Left ventricle myocardium inferior (tissue), 1 donor: Measurements from ENCODE around the gene P2RX3. TPM values are rescaled to one million over a fixed set of nuclear protein-coding genes. Genes with fewer than 3 reads are reported as not detected.

Experiments used
- DNase-seq: peaks from one replicate; pipeline ENCODE4 v3.0.0-alpha.2; 2020
- H3K27ac ChIP-seq: fragments of 200-600 bp; replicated peaks from 2 replicates; pipeline ENCODE4 v1.8.0; 2021
- H3K27me3 ChIP-seq: fragments of 200-600 bp; 2 replicates; pipeline ENCODE4 v1.8.0; 2021; ENCODE audit warnings: low read depth
- H3K36me3 ChIP-seq: fragments of 200-600 bp; 2 replicates; pipeline ENCODE4 v1.8.0; 2021
- H3K4me1 ChIP-seq: fragments of 200-600 bp; 2 replicates; pipeline ENCODE4 v1.8.0; 2021
- H3K4me3 ChIP-seq: fragments of 200-600 bp; 2 replicates; pipeline ENCODE4 v1.8.0; 2021; ENCODE audit warnings: mild to moderate bottlenecking, moderate library complexity
- H3K9me3 ChIP-seq: fragments of 200-600 bp; replicated peaks from 2 replicates; pipeline ENCODE4 v1.8.0; 2021
- CTCF ChIP-seq: fragments of 200-600 bp; IDR thresholded peaks from 2 replicates; pipeline ENCODE4 v1.8.0; 2021; ENCODE audit warnings: antibody characterized with exemption, mild to moderate bottlenecking, borderline replicate concordance
- intact Hi-C: fragments of 100-400 bp; cut with micrococcal nuclease; formaldehyde crosslinking; loops from one replicate; pipeline ENCODE4 v1.11.0; 2022
- total RNA-seq: library from RNA; stranded (reverse); fragmentation: NEBNext Ultra II Directional; extraction: Animal tissue kit (Norgen Biotek cat#: 25700); gene quantifications from one replicate; pipeline ENCODE4 v1.2.1, GENCODE V29; 2021
- donor health status: DM: no; HTN: yes; CAD: no; lungs with severe emphysema.

Gene P2RX3
- total RNA-seq, 1 donor from 2014 or later = 1.4 TPM

GRCh38 chr11:57374966-57375365 lies 36.8 kb downstream of the P2RX3 start:
- Histone ChIP-seq H3K4me1 (peaks cover 21% of the 10 kb centered on the region), H3K27me3 (peaks cover 20% of the 10 kb centered on the region), H3K4me3 (no peak overlapping the region), H3K27ac (no peak overlapping the region), H3K36me3 (no peaks in the 10 kb centered on the region), H3K9me3 (no peaks in the 10 kb centered on the region)
- no peak for TF ChIP-seq CTCF
- intact Hi-C loops = no loop called here
- DNase-seq = no peak

GRCh38 chr11:57375490-57375889 lies 37.3 kb downstream of the P2RX3 start:
- no peak for DNase-seq
- no peaks in the 10 kb centered on the region for H3K9me3 ChIP-seq
- TF ChIP-seq CTCF = no peak
- intact Hi-C loops = no loop called here
- no peak overlapping the region for H3K27ac ChIP-seq
- H3K36me3 ChIP-seq = no peaks in the 10 kb centered on the region
- peaks cover 21% of the 10 kb centered on the region for H3K4me1 ChIP-seq
- H3K4me3 ChIP-seq = no peak overlapping the region
- H3K27me3 ChIP-seq = peaks cover 20% of the 10 kb centered on the region

GRCh38 chr11:57376095-57377090 lies 38.2 kb downstream of the P2RX3 start:
- no peak overlapping the region for H3K4me3 ChIP-seq
- H3K4me1 ChIP-seq = peaks cover 21% of the 10 kb centered on the region
- no peak overlapping the region for H3K27ac ChIP-seq
- H3K9me3 ChIP-seq = no peaks in the 10 kb centered on the region
- no peak for DNase-seq
- peaks cover 20% of the 10 kb centered on the region for H3K27me3 ChIP-seq
- no peaks in the 10 kb centered on the region for H3K36me3 ChIP-seq
- TF ChIP-seq CTCF = no peak
- intact Hi-C loops = no loop called here

- Histone ChIP-seq H3K4me3 (no peak overlapping the region), H3K9me3 (no peaks in the 10 kb centered on the region), H3K27ac (no peak overlapping the region), H3K36me3 (no peaks in the 10 kb centered on the region), H3K4me1 (peaks cover 20% of the 10 kb centered on the region), H3K27me3 (peaks cover 20% of the 10 kb centered on the region)
- no peak for TF ChIP-seq CTCF
- intact Hi-C loops = no loop called here
- DNase-seq = no peak
Measured at GRCh38 chr11:57377107-57377506, 39.0 kb downstream of the P2RX3 start.

GRCh38 chr11:57378186-57378585 lies 40.0 kb downstream of the P2RX3 start:
- H3K27me3 ChIP-seq = peaks cover 20% of the 10 kb centered on the region
- no peak overlapping the region for H3K27ac ChIP-seq
- H3K4me1 ChIP-seq = peaks cover 10% of the 10 kb centered on the region
- H3K9me3 ChIP-seq = no peaks in the 10 kb centered on the region
- no peak for DNase-seq
- TF ChIP-seq CTCF = no peak
- no peaks in the 10 kb centered on the region for H3K36me3 ChIP-seq
- intact Hi-C loops = no loop called here
- H3K4me3 ChIP-seq = no peak overlapping the region
